ENCODE data around the gene AQR.
"Not testable (repeated sequence)": the region's sequence is repeated elsewhere in the genome, so short reads cannot be mapped to it uniquely, and the experiment has no call there.

The AQR gene

DNA sequence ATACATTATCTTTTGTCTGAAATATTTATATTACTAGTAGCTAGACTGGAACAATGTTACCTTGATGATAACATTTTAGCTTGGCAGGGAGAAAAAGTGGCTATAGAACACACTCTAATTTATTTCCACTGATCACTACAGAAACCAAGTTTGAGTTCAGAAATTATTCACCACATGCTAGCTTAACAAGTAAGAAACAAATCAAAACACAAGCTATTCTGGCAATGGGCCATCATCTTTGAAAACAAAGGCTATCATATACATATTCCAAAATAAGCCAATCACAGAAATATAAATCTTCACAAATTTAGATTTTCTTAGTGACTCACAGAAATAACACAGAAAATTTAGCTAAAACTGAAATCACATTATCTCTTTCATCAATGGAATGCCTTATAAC lies 17.1 kb downstream of the AQR start:
- no peaks in the 10 kb centered on the region for H3K9me3 ChIP-seq
- DNase-seq = no peak
- peaks cover 7 to 31% (median 26%) of the 10 kb centered on the region in 3 donors for H3K36me3 ChIP-seq
- no peak overlapping the region for H3K4me3 ChIP-seq
- no peak overlapping the region for H3K27ac ChIP-seq
- H3K4me1 ChIP-seq = peaks cover 0 to 4% (median 0%) of the 10 kb centered on the region in 4 donors
- intact Hi-C loops (cut with DNase I; ENCODE audit: low total_unique reads) = no loop called here
- TF ChIP-seq, protein P1, sequence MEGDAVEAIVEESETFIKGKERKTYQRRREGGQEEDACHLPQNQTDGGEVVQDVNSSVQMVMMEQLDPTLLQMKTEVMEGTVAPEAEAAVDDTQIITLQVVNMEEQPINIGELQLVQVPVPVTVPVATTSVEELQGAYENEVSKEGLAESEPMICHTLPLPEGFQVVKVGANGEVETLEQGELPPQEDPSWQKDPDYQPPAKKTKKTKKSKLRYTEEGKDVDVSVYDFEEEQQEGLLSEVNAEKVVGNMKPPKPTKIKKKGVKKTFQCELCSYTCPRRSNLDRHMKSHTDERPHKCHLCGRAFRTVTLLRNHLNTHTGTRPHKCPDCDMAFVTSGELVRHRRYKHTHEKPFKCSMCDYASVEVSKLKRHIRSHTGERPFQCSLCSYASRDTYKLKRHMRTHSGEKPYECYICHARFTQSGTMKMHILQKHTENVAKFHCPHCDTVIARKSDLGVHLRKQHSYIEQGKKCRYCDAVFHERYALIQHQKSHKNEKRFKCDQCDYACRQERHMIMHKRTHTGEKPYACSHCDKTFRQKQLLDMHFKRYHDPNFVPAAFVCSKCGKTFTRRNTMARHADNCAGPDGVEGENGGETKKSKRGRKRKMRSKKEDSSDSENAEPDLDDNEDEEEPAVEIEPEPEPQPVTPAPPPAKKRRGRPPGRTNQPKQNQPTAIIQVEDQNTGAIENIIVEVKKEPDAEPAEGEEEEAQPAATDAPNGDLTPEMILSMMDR (IDR thresholded peaks at IDR 0.05) = no peak
- H3K27me3 ChIP-seq = no peaks in the 10 kb centered on the region

DNA sequence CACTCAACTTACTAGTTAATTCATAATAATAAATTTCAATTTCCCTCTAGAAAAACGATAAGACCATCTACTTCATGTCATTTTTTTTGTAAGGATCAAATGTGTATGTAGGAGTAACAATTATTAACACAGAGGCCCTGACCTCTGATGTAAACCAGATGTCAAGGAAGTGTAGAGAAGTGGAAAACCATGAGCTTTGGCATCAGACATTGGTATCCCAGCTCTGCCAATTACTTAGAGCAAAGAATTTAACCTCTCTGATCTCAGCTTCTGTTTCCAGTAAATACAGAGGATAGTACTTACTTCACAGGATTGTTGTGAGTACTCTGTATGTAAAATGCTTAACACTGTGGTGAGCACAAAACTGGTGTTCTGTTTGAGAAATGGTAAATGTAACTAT lies 17.5 kb downstream of the AQR start:
- peaks cover 8 to 33% (median 27%) of the 10 kb centered on the region in 3 donors for H3K36me3 ChIP-seq
- TF ChIP-seq, protein P1 (IDR thresholded peaks at IDR 0.05) = no peak
- no peak for DNase-seq
- no peak overlapping the region for H3K27ac ChIP-seq
- no peaks in the 10 kb centered on the region for H3K9me3 ChIP-seq
- no peaks in the 10 kb centered on the region for H3K27me3 ChIP-seq
- intact Hi-C loops (cut with DNase I; ENCODE audit: low total_unique reads) = no loop called here
- H3K4me1 ChIP-seq = peaks cover 0 to 4% (median 0%) of the 10 kb centered on the region in 4 donors
- H3K4me3 ChIP-seq = no peak overlapping the region

DNA sequence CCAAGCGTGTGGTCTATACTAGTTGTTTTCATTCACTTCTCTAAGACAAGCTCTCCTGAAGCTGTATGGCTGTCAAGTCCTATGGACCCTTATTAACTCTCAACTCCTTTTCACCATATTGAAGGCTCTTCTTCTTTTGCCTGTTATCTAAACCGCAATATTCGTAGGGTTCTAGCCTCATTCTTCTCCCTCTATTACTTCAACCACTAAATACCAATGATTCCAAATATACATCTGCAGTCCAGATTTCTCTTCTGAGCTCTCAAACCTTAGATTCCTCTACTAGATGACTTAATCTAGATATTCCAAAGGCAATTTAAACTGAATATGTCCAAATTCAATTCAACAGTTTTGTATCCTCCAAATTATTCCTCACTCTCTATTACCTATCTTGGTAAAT lies 24.6 kb downstream of the AQR start:
- intact Hi-C loops (cut with DNase I; ENCODE audit: low total_unique reads) = no loop called here
- no peak for DNase-seq
- H3K4me3 ChIP-seq = no peak overlapping the region
- H3K36me3 ChIP-seq = peaks cover 49 to 67% (median 50%) of the 10 kb centered on the region in 3 donors
- TF ChIP-seq, protein P1 (IDR thresholded peaks at IDR 0.05) = no peak
- H3K27me3 ChIP-seq = no peaks in the 10 kb centered on the region
- no peak overlapping the region for H3K27ac ChIP-seq
- peaks cover 0 to 4% (median 0%) of the 10 kb centered on the region in 4 donors for H3K4me1 ChIP-seq
- no peaks in the 10 kb centered on the region for H3K9me3 ChIP-seq

DNA sequence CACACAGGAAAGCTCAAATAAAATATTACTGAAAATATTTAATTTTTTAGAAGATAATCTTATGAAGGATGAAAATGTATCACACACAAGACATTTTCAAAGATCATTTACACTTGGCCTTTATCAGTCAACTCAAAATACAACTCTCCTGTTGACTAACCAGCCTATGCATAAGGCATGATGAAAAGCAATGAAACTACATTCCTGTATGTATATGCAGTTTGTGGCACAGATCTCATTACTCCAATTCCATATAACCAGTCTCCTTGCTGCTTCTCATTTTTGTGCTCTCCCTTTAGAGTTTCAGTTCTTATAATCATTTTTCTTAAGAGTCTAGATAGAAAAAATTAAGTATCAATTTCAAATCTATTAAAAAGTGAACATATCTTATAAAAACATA lies 25.8 kb downstream of the AQR start:
- TF ChIP-seq, protein P1 (IDR thresholded peaks at IDR 0.05) = no peak
- no peak overlapping the region for H3K27ac ChIP-seq
- no peaks in the 10 kb centered on the region for H3K9me3 ChIP-seq
- intact Hi-C loops (cut with DNase I; ENCODE audit: low total_unique reads) = no loop called here
- H3K27me3 ChIP-seq = no peaks in the 10 kb centered on the region
- H3K36me3 ChIP-seq = peaks cover 60 to 78% (median 62%) of the 10 kb centered on the region in 3 donors
- no peak overlapping the region for H3K4me3 ChIP-seq
- no peak for DNase-seq
- peaks cover 0 to 4% (median 0%) of the 10 kb centered on the region in 4 donors for H3K4me1 ChIP-seq

DNA sequence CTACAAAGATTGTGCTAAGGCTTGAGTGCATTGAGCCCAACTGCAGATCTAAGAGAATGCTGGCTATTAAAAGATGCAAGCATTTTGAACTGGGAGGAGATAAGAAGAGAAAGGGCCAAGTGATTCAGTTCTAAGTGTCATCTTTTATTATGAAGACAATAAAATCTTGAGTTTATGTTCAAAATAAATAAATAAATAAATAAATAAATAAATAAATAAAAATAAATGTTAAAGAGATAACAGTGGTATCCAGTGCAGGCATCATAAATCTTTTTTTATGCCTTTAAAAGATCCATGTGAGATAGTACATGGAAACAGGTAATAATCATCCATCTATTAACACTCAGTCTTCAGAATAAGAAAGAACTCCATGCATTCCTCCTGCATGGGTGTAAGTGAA lies 26.3 kb downstream of the AQR start:
- H3K27ac ChIP-seq; H3K9me3 ChIP-seq; intact Hi-C loops (cut with DNase I; ENCODE audit: low total_unique reads); DNase-seq; H3K4me3 ChIP-seq; H3K4me1 ChIP-seq; H3K27me3 ChIP-seq: not testable (repeated sequence)
- H3K36me3 ChIP-seq = peaks cover 63 to 81% (median 66%) of the 10 kb centered on the region in 3 donors

DNA sequence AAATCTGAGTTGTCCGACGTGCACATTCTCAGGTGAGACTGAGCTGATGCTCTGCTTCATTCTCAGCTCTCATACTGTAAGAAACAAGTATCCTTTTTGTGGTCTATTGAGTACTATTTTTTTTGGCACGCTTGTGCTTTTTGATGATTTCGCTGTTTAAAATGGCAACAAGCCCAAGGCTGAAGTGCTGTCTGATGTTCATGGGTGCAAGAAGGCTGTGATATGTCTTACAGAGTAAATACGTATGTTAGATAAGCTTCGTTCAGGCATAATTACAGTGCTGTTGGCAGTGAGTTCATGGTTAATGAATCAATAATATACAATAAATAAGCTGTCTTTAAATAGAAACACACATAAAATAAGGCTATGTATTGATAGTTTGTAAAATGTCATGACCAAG lies 27.2 kb downstream of the AQR start:
- intact Hi-C loops (cut with DNase I; ENCODE audit: low total_unique reads) = no loop called here
- H3K27me3 ChIP-seq = no peaks in the 10 kb centered on the region
- no peak for DNase-seq
- no peak overlapping the region for H3K4me3 ChIP-seq
- H3K27ac ChIP-seq = no peak overlapping the region
- H3K4me1 ChIP-seq = no peaks in the 10 kb centered on the region
- no peaks in the 10 kb centered on the region for H3K9me3 ChIP-seq
- peaks cover 63 to 81% (median 64%) of the 10 kb centered on the region in 3 donors for H3K36me3 ChIP-seq
- TF ChIP-seq, protein P1 (IDR thresholded peaks at IDR 0.05) = no peak

All from tibial artery (tissue), 4 donors.